ENCODE data around the gene NCR1.
"Not testable (repeated sequence)": the region's sequence is repeated elsewhere in the genome, so short reads cannot be mapped to it uniquely, and the experiment has no call there.

The NCR1 gene

GRCh38 chr19:54896036-54896435 is 9.9 kb upstream of the NCR1 start:
- no peak for DNase-seq
- Mint-ChIP-seq H3K36me3 (no peaks in the 10 kb centered on the region), H3K27ac (no peak overlapping the region), H3K9me3 (no peaks in the 10 kb centered on the region), H3K4me3 (no peak overlapping the region), H3K4me1 (no peaks in the 10 kb centered on the region), H3K27me3 (peaks cover 17% of the 10 kb centered on the region)
- CTCF ChIA-PET, result no interaction called here

GRCh38 chr19:54898685-54899084 is 7.3 kb upstream of the NCR1 start:
- peaks cover 17% of the 10 kb centered on the region for H3K27me3 Mint-ChIP-seq
- CTCF ChIA-PET, H3K36me3 Mint-ChIP-seq, H3K9me3 Mint-ChIP-seq, H3K4me1 Mint-ChIP-seq, DNase-seq, H3K27ac Mint-ChIP-seq, H3K4me3 Mint-ChIP-seq: not testable (repeated sequence)

- H3K27ac Mint-ChIP-seq, H3K36me3 Mint-ChIP-seq, CTCF ChIA-PET, H3K4me1 Mint-ChIP-seq, DNase-seq, H3K4me3 Mint-ChIP-seq, H3K9me3 Mint-ChIP-seq: not testable (repeated sequence)
- H3K27me3 Mint-ChIP-seq, result peaks cover 17% of the 10 kb centered on the region
Measured at GRCh38 chr19:54899646-54900045, 6.3 kb upstream of the NCR1 start.

- H3K9me3 Mint-ChIP-seq, H3K27ac Mint-ChIP-seq, H3K4me3 Mint-ChIP-seq, DNase-seq, CTCF ChIA-PET, H3K36me3 Mint-ChIP-seq, H3K4me1 Mint-ChIP-seq: not testable (repeated sequence)
- peaks cover 25% of the 10 kb centered on the region for H3K27me3 Mint-ChIP-seq
Measured at GRCh38 chr19:54901153-54901552, 4.8 kb upstream of the NCR1 start.

- no peak overlapping the region for H3K4me3 Mint-ChIP-seq
- CTCF ChIA-PET, result no interaction called here
- H3K4me1 Mint-ChIP-seq, result no peaks in the 10 kb centered on the region
- H3K27ac Mint-ChIP-seq, result no peak overlapping the region
- H3K9me3 Mint-ChIP-seq, result no peaks in the 10 kb centered on the region
- DNase-seq, result no peak
- no peaks in the 10 kb centered on the region for H3K36me3 Mint-ChIP-seq
- H3K27me3 Mint-ChIP-seq, result peaks cover 25% of the 10 kb centered on the region
Measured at GRCh38 chr19:54902061-54902460, 3.9 kb upstream of the NCR1 start.

- peaks cover 22% of the 10 kb centered on the region for H3K27me3 Mint-ChIP-seq
- no peak overlapping the region for H3K27ac Mint-ChIP-seq
- H3K36me3 Mint-ChIP-seq, result no peaks in the 10 kb centered on the region
- H3K4me1 Mint-ChIP-seq, result no peaks in the 10 kb centered on the region
- CTCF ChIA-PET, result no interaction called here
- no peaks in the 10 kb centered on the region for H3K9me3 Mint-ChIP-seq
- DNase-seq, result no peak
- H3K4me3 Mint-ChIP-seq, result no peak overlapping the region
Measured at GRCh38 chr19:54903303-54903702, 2.6 kb upstream of the NCR1 start.

GRCh38 chr19:54904261-54904660 is 1.7 kb upstream of the NCR1 start:
- peaks cover 17% of the 10 kb centered on the region for H3K27me3 Mint-ChIP-seq
- H3K36me3 Mint-ChIP-seq, H3K27ac Mint-ChIP-seq, H3K4me1 Mint-ChIP-seq, H3K9me3 Mint-ChIP-seq, DNase-seq, CTCF ChIA-PET, H3K4me3 Mint-ChIP-seq: not testable (repeated sequence)

- no peak overlapping the region for H3K27ac Mint-ChIP-seq
- DNase-seq, result no peak
- no peak overlapping the region for H3K4me3 Mint-ChIP-seq
- H3K27me3 Mint-ChIP-seq, result peaks cover 15% of the 10 kb centered on the region
- no peaks in the 10 kb centered on the region for H3K36me3 Mint-ChIP-seq
- H3K4me1 Mint-ChIP-seq, result no peaks in the 10 kb centered on the region
- no peaks in the 10 kb centered on the region for H3K9me3 Mint-ChIP-seq
- CTCF ChIA-PET, result no interaction called here
Measured at GRCh38 chr19:54905421-54905802, 536 bp upstream of the NCR1 start.

GRCh38 chr19:54906819-54907218 is 871 bp downstream of the NCR1 start:
- no peak for DNase-seq
- H3K36me3 Mint-ChIP-seq, result no peaks in the 10 kb centered on the region
- CTCF ChIA-PET, result no interaction called here
- no peak overlapping the region for H3K4me3 Mint-ChIP-seq
- H3K27me3 Mint-ChIP-seq, result peaks cover 15% of the 10 kb centered on the region
- no peak overlapping the region for H3K27ac Mint-ChIP-seq
- H3K4me1 Mint-ChIP-seq, result no peaks in the 10 kb centered on the region
- peaks cover 2% of the 10 kb centered on the region for H3K9me3 Mint-ChIP-seq

- H3K4me1 Mint-ChIP-seq, DNase-seq, H3K27ac Mint-ChIP-seq, CTCF ChIA-PET, H3K9me3 Mint-ChIP-seq, H3K4me3 Mint-ChIP-seq, H3K36me3 Mint-ChIP-seq: not testable (repeated sequence)
- H3K27me3 Mint-ChIP-seq, result peaks cover 19% of the 10 kb centered on the region
Measured at GRCh38 chr19:54907899-54908298, 2.0 kb downstream of the NCR1 start.

- no peak overlapping the region for H3K4me3 Mint-ChIP-seq
- H3K36me3 Mint-ChIP-seq, result no peaks in the 10 kb centered on the region
- DNase-seq, result no peak
- H3K27me3 Mint-ChIP-seq, result peaks cover 12% of the 10 kb centered on the region
- H3K27ac Mint-ChIP-seq, result no peak overlapping the region
- H3K9me3 Mint-ChIP-seq, result peaks cover 3% of the 10 kb centered on the region
- peaks cover 6% of the 10 kb centered on the region for H3K4me1 Mint-ChIP-seq
- CTCF ChIA-PET, result no interaction called here
Measured at GRCh38 chr19:54916822-54917221, 10.9 kb downstream of the NCR1 start.

GRCh38 chr19:54918499-54918898 is 12.6 kb downstream of the NCR1 start:
- CTCF ChIA-PET, result no interaction called here
- peaks cover 2% of the 10 kb centered on the region for H3K9me3 Mint-ChIP-seq
- peaks cover 18% of the 10 kb centered on the region for H3K27me3 Mint-ChIP-seq
- H3K4me1 Mint-ChIP-seq, result peaks cover 8% of the 10 kb centered on the region
- H3K4me3 Mint-ChIP-seq, result no peak overlapping the region
- no peak for DNase-seq
- H3K27ac Mint-ChIP-seq, result no peak overlapping the region
- H3K36me3 Mint-ChIP-seq, result no peaks in the 10 kb centered on the region

- DNase-seq, H3K4me3 Mint-ChIP-seq, H3K27ac Mint-ChIP-seq, H3K4me1 Mint-ChIP-seq, H3K36me3 Mint-ChIP-seq, H3K9me3 Mint-ChIP-seq: not testable (repeated sequence)
- CTCF ChIA-PET, result interaction anchor here (1.0 to 2.2 kb wide), 2 partner anchors 39 to 439 kb away, joined by 3 to 10 read pairs; no protein-coding TSS in a partner anchor
- peaks cover 24% of the 10 kb centered on the region for H3K27me3 Mint-ChIP-seq
Measured at GRCh38 chr19:54919646-54920563, 14.0 kb downstream of the NCR1 start.

- Mint-ChIP-seq H3K36me3 (no peaks in the 10 kb centered on the region), H3K4me1 (peaks cover 8% of the 10 kb centered on the region), H3K9me3 (peaks cover 12% of the 10 kb centered on the region), H3K4me3 (no peak overlapping the region), H3K27ac (no peak overlapping the region), H3K27me3 (peaks cover 24% of the 10 kb centered on the region)
- CTCF ChIA-PET, result interaction anchor here (2.2 kb wide), 1 partner anchor 40 kb away, joined by 10 read pairs; no protein-coding TSS in a partner anchor
- DNase-seq, result no peak
Measured at GRCh38 chr19:54921082-54921481, 15.1 kb downstream of the NCR1 start.

GRCh38 chr19:54923276-54923675 is 17.3 kb downstream of the NCR1 start:
- Mint-ChIP-seq H3K36me3 (no peaks in the 10 kb centered on the region), H3K27me3 (peaks cover 20% of the 10 kb centered on the region), H3K4me3 (no peak overlapping the region), H3K4me1 (peaks cover 6% of the 10 kb centered on the region), H3K9me3 (peaks cover 19% of the 10 kb centered on the region), H3K27ac (peak overlapping the region; percentile 13)
- CTCF ChIA-PET, result no interaction called here
- DNase-seq, result no peak
